Activated CD8-positive, alpha-beta memory T cell treated with anti-CD3 and anti-CD28 coated beads, Interleukin-2, amount 50 U/mL, for 48 hours (primary cell): Measurements from ENCODE around the gene SIAH2.

Experiments
- DNase-seq: peaks from one replicate; pipeline ENCODE4 v3.0.0-alpha.2; 2020

Gene SIAH2

GRCh38 chr3:150773616-150774192 lies 10.7 kb upstream of the SIAH2 start:
- no peak for DNase-seq

- DNase-seq: no peak
These were observed 8.6 kb upstream of the SIAH2 start for GRCh38 chr3:150771600-150771999.

GRCh38 chr3:150770681-150771080 lies 7.7 kb upstream of the SIAH2 start:
- DNase-seq: no peak

- peak; percentile 47 for DNase-seq
These were observed 3.8 kb upstream of the SIAH2 start for GRCh38 chr3:150766742-150767141.

- DNase-seq: peak; percentile 52
These were observed 3.2 kb upstream of the SIAH2 start for GRCh38 chr3:150765949-150766720.

GRCh38 chr3:150764967-150765366 lies 2.0 kb upstream of the SIAH2 start:
- DNase-seq: no peak

- peak; percentile 44 for DNase-seq
These were observed 1.6 kb upstream of the SIAH2 start for GRCh38 chr3:150764566-150764965.

- DNase-seq: peak; percentile 81
These were observed 993 bp upstream of the SIAH2 start for GRCh38 chr3:150763841-150764483.

- DNase-seq: no peak
These were observed 277 bp downstream of the SIAH2 start for GRCh38 chr3:150762662-150763121.

GRCh38 chr3:150761831-150762661 lies 923 bp downstream of the SIAH2 start:
- DNase-seq: peak; percentile 77

GRCh38 chr3:150760431-150761200 lies 2.4 kb downstream of the SIAH2 start:
- DNase-seq: peak; percentile 62

GRCh38 chr3:150759947-150760346 lies 3.0 kb downstream of the SIAH2 start:
- peak; percentile 49 for DNase-seq

- peak; percentile 36 for DNase-seq
These were observed 3.6 kb downstream of the SIAH2 start for GRCh38 chr3:150759319-150759718.

GRCh38 chr3:150757768-150758167 lies 5.2 kb downstream of the SIAH2 start:
- DNase-seq: peak; percentile 48

GRCh38 chr3:150757364-150757763 lies 5.6 kb downstream of the SIAH2 start:
- peak; percentile 42 for DNase-seq

- no peak for DNase-seq
These were observed 6.4 kb downstream of the SIAH2 start for GRCh38 chr3:150756491-150757059.

- no peak for DNase-seq
These were observed 7.1 kb downstream of the SIAH2 start for GRCh38 chr3:150755902-150756301.

- DNase-seq: peak; percentile 44
These were observed 8.1 kb downstream of the SIAH2 start for GRCh38 chr3:150754896-150755295.

- peak; percentile 41 for DNase-seq
These were observed 11.1 kb downstream of the SIAH2 start for GRCh38 chr3:150751781-150752263.

- peak; percentile 29 for DNase-seq
These were observed 13.7 kb downstream of the SIAH2 start for GRCh38 chr3:150749255-150749654.

GRCh38 chr3:150748684-150749047 lies 14.3 kb downstream of the SIAH2 start:
- DNase-seq: no peak
